ENCODE results near the gene CKMT1A.
"Not testable (repeated sequence)": the region's sequence is repeated elsewhere in the genome, so short reads cannot be mapped to it uniquely, and the experiment has no call there.

CKMT1A gene

GRCh38 chr15:43735416-43735815, 41.8 kb downstream of the CKMT1A start:
- Histone ChIP-seq H3K4me1 (ENCODE audit: low read depth, poor library complexity, severe bottlenecking) (peaks cover 6% of the 10 kb centered on the region), H3K4me2 (no peak overlapping the region; the same call in 1 of the 2 replicates), H3K27me3 (ENCODE audit: insufficient read depth, low read depth) (no peaks in the 10 kb centered on the region), H4K20me1 (ENCODE audit: insufficient read depth) (no peaks in the 10 kb centered on the region), H2AFZ (ENCODE audit: low read depth) (no peak overlapping the region), H3K4me3 (IDR thresholded peaks at IDR 0.05; ENCODE audit: insufficient read depth, low read depth, low read length) (no peak overlapping the region), H3K36me3 (ENCODE audit: insufficient read depth) (no peaks in the 10 kb centered on the region), H3K27ac (no peak overlapping the region), H3K9ac (no peak overlapping the region), H3K79me2 (ENCODE audit: insufficient read depth, low read depth) (no peaks in the 10 kb centered on the region)
- no peak for TF ChIP-seq CTCF (conservative IDR thresholded peaks at IDR 0.05; ENCODE audit: low read depth, low read length)

GRCh38 chr15:43746245-43746902, 52.7 kb downstream of the CKMT1A start, which contains the start of gene PDIA3:
PDIA3 (plus strand) TSS chr15:43746438; CDS start chr15:43746540, 102 bp downstream.
- H3K4me1 ChIP-seq (ENCODE audit: low read depth, poor library complexity, severe bottlenecking), result peaks cover 37% of the 10 kb centered on the region
- peaks cover 50% of the 10 kb centered on the region for H3K79me2 ChIP-seq (ENCODE audit: insufficient read depth, low read depth)
- H2AFZ ChIP-seq (ENCODE audit: low read depth), result peak within 1 kb of the TSS; percentile 67

GRCh38 chr15:43746903-43747309, 53.2 kb downstream of the CKMT1A start:
- Histone ChIP-seq H3K4me2 (peak overlapping the region; percentile 48), H3K9ac (peak overlapping the region; percentile 98), H3K4me1 (ENCODE audit: low read depth, poor library complexity, severe bottlenecking) (peaks cover 37% of the 10 kb centered on the region), H4K20me1 (ENCODE audit: insufficient read depth) (peaks cover 26% of the 10 kb centered on the region), H2AFZ (ENCODE audit: low read depth) (peak overlapping the region; percentile 67), H3K79me2 (ENCODE audit: insufficient read depth, low read depth) (peaks cover 55% of the 10 kb centered on the region), H3K27ac (peak overlapping the region; percentile 91)
- H3K4me3 ChIP-seq (IDR thresholded peaks at IDR 0.05; ENCODE audit: insufficient read depth, low read depth, low read length); H3K36me3 ChIP-seq (ENCODE audit: insufficient read depth); H3K27me3 ChIP-seq (ENCODE audit: insufficient read depth, low read depth): not testable (repeated sequence)

More at GRCh38 chr15:43746245-43746902, 52.7 kb downstream of the CKMT1A start, which contains the start of gene PDIA3:
- Histone ChIP-seq H3K9ac (peak within 1 kb of the TSS; percentile 98), H3K4me2 (peak within 1 kb of the TSS; percentile 66), H4K20me1 (ENCODE audit: insufficient read depth) (peaks cover 21% of the 10 kb centered on the region), H3K27ac (peak within 1 kb of the TSS; percentile 91)
- H3K4me3 ChIP-seq (IDR thresholded peaks at IDR 0.05; ENCODE audit: insufficient read depth, low read depth, low read length); H3K36me3 ChIP-seq (ENCODE audit: insufficient read depth); H3K27me3 ChIP-seq (ENCODE audit: insufficient read depth, low read depth): not testable (repeated sequence)

GRCh38 chr15:43748376-43748775, 54.7 kb downstream of the CKMT1A start:
- no peak for TF ChIP-seq CTCF (conservative IDR thresholded peaks at IDR 0.05; ENCODE audit: low read depth, low read length)
- H3K27ac ChIP-seq, result no peak overlapping the region
- H3K36me3 ChIP-seq (ENCODE audit: insufficient read depth), result peaks cover 10% of the 10 kb centered on the region; the same call in 1 of the 2 replicates
- peak overlapping the region; percentile 48 for H3K4me2 ChIP-seq
- no peak overlapping the region for H2AFZ ChIP-seq (ENCODE audit: low read depth)
- H3K9ac ChIP-seq, result no peak overlapping the region
- H4K20me1 ChIP-seq (ENCODE audit: insufficient read depth), result peaks cover 38% of the 10 kb centered on the region
- no peak overlapping the region for H3K4me3 ChIP-seq (IDR thresholded peaks at IDR 0.05; ENCODE audit: insufficient read depth, low read depth, low read length)
- H3K4me1 ChIP-seq (ENCODE audit: low read depth, poor library complexity, severe bottlenecking), result peaks cover 37% of the 10 kb centered on the region
- H3K79me2 ChIP-seq (ENCODE audit: insufficient read depth, low read depth), result peaks cover 70% of the 10 kb centered on the region
- no peaks in the 10 kb centered on the region for H3K27me3 ChIP-seq (ENCODE audit: insufficient read depth, low read depth)
